Measurements from ENCODE around the gene UEVLD.

Gene UEVLD

GRCh38 chr11:18563090-18563730 is 25.3 kb downstream of the UEVLD start:
- H3K9me3 ChIP-seq, result no peaks in the 10 kb centered on the region
- peaks cover 55 to 88% (median 67%) of the 10 kb centered on the region in 3 donors for H3K36me3 ChIP-seq
- no peaks in the 10 kb centered on the region for H3K4me1 ChIP-seq
- DNase-seq, result no peak
- intact Hi-C loops (cut with DNase I; ENCODE audit: low total_unique reads), result loop anchor here (10.0 kb wide), 1 partner anchor 68 kb away; no protein-coding TSS in a partner anchor
- no peak overlapping the region for H3K27ac ChIP-seq
- no peak overlapping the region for H3K4me3 ChIP-seq
- no peak for TF ChIP-seq CTCF (IDR thresholded peaks at IDR 0.05)
- H3K27me3 ChIP-seq, result no peaks in the 10 kb centered on the region

GRCh38 chr11:18548001-18548400 is 40.5 kb downstream of the UEVLD start:
- Histone ChIP-seq H3K4me1 (no peaks in the 10 kb centered on the region), H3K9me3 (no peaks in the 10 kb centered on the region), H3K27ac (no peak overlapping the region), H3K4me3 (no peak overlapping the region), H3K27me3 (no peaks in the 10 kb centered on the region), H3K36me3 (peaks cover 47 to 82% (median 52%) of the 10 kb centered on the region in 3 donors)
- no peak for TF ChIP-seq CTCF (IDR thresholded peaks at IDR 0.05)
- DNase-seq, result no peak
- intact Hi-C loops (cut with DNase I; ENCODE audit: low total_unique reads), result no loop called here

- Histone ChIP-seq H3K27me3 (no peaks in the 10 kb centered on the region), H3K27ac (no peak overlapping the region), H3K9me3 (no peaks in the 10 kb centered on the region), H3K36me3 (peaks cover 42 to 66% (median 49%) of the 10 kb centered on the region in 3 donors), H3K4me1 (no peaks in the 10 kb centered on the region), H3K4me3 (no peak overlapping the region)
- intact Hi-C loops (cut with DNase I; ENCODE audit: low total_unique reads), result no loop called here
- no peak for DNase-seq
- no peak for TF ChIP-seq CTCF (IDR thresholded peaks at IDR 0.05)
These were observed 48.1 kb downstream of the UEVLD start for GRCh38 chr11:18540207-18541009.

- no peak for TF ChIP-seq CTCF (IDR thresholded peaks at IDR 0.05)
- H3K9me3 ChIP-seq, result no peaks in the 10 kb centered on the region
- no peak for DNase-seq
- intact Hi-C loops (cut with DNase I; ENCODE audit: low total_unique reads), result no loop called here
- H3K4me3 ChIP-seq, result no peak overlapping the region
- H3K27me3 ChIP-seq, result no peaks in the 10 kb centered on the region
- H3K36me3 ChIP-seq, result peaks cover 17 to 46% (median 32%) of the 10 kb centered on the region in 3 donors
- no peaks in the 10 kb centered on the region for H3K4me1 ChIP-seq
- H3K27ac ChIP-seq, result no peak overlapping the region
These were observed 52.3 kb downstream of the UEVLD start for GRCh38 chr11:18536209-18536608.

- Histone ChIP-seq H3K27ac (no peak overlapping the region), H3K9me3 (no peaks in the 10 kb centered on the region), H3K4me1 (no peaks in the 10 kb centered on the region), H3K27me3 (no peaks in the 10 kb centered on the region), H3K36me3 (peaks cover 16 to 45% (median 32%) of the 10 kb centered on the region in 3 donors), H3K4me3 (no peak overlapping the region)
- DNase-seq, result no peak
- no peak for TF ChIP-seq CTCF (IDR thresholded peaks at IDR 0.05)
- intact Hi-C loops (cut with DNase I; ENCODE audit: low total_unique reads), result no loop called here
These were observed 54.3 kb downstream of the UEVLD start for GRCh38 chr11:18534245-18534644.
